Measurements from ENCODE around the gene HACD4. TPM values are rescaled to one million over a fixed set of nuclear protein-coding genes. Genes with fewer than 3 reads are reported as not detected.

The HACD4 gene
- total RNA-seq, 1 experiment from 2014 or later: 1.2 TPM

GRCh38 chr9:20950707-20951106 is 80.7 kb downstream of the HACD4 start:
- H3K27ac Mint-ChIP-seq: no peak overlapping the region
- ChIA-PET POLR2A (no interaction called here), CTCF (no interaction called here)
- TF ChIP-seq GTF2I (CRISPR knock-in tag; conservative IDR thresholded peaks at IDR 0.05) (no peak), AR (CRISPR knock-in tag; IDR thresholded peaks at IDR 0.05) (no peak), TEAD1 (CRISPR knock-in tag; IDR thresholded peaks at IDR 0.05) (no peak), ZNF425 (CRISPR knock-in tag; conservative IDR thresholded peaks at IDR 0.05) (no peak)
- H3K9me3 Mint-ChIP-seq: no peaks in the 10 kb centered on the region
- peaks cover 28% of the 10 kb centered on the region for H3K36me3 Mint-ChIP-seq
- no peaks in the 10 kb centered on the region for H3K27me3 Mint-ChIP-seq (ENCODE audit: low read depth)
- peaks cover 54% of the 10 kb centered on the region for H3K4me1 Mint-ChIP-seq
- DNase-seq (ENCODE audit: low spot score): no peak
- H3K4me3 Mint-ChIP-seq: no peak overlapping the region
- ATAC-seq: no peak

Other genes with a start within 250 kb of the HACD4 start
- not detected in 3 replicates for gene IFNB1, start 46.3 kb upstream of the HACD4 start, total RNA-seq (2021)
- not detected in 3 replicates for gene IFNW1, start 110.2 kb upstream of the HACD4 start, total RNA-seq (2021)
- not detected in 3 replicates for gene IFNA21, start 135.0 kb upstream of the HACD4 start, total RNA-seq (2021)
- gene IFNA4, start 155.9 kb upstream of the HACD4 start, total RNA-seq (2021): not detected in 3 replicates
- not detected in 3 replicates for gene IFNA7, start 170.6 kb upstream of the HACD4 start, total RNA-seq (2021)
- gene IFNA10, start 175.5 kb upstream of the HACD4 start, total RNA-seq (2021): not detected in 3 replicates
- gene IFNA16, start 185.7 kb upstream of the HACD4 start, total RNA-seq (2021): not detected in 3 replicates
- not detected in 3 replicates for gene IFNA17, start 196.6 kb upstream of the HACD4 start, total RNA-seq (2021)
- not detected in 3 replicates for gene IFNA14, start 208.4 kb upstream of the HACD4 start, total RNA-seq (2021)

Measured in WTC11 (cell line).